OCI-LY3 (cell line): ENCODE data around the gene PATE2.

ENCODE experiments used
- EZH2phosphoT487 ChIP-seq: fragments of 200-600 bp; shearing (Covaris generic); IDR thresholded peaks from 2 replicates; pipeline ENCODE4 v1.6.1; 2018; ENCODE audit warnings: antibody characterized with exemption, mixed run types, low read depth
- TF ChIP-seq, protein P1 (sequence below): fragments of 200-600, 300-600 bp; sonication (generic); IDR thresholded peaks from 2 replicates; pipeline ENCODE4 v1.5.1; 2014; ENCODE audit warnings: antibody characterized with exemption, low read length, low read depth

DNA sequence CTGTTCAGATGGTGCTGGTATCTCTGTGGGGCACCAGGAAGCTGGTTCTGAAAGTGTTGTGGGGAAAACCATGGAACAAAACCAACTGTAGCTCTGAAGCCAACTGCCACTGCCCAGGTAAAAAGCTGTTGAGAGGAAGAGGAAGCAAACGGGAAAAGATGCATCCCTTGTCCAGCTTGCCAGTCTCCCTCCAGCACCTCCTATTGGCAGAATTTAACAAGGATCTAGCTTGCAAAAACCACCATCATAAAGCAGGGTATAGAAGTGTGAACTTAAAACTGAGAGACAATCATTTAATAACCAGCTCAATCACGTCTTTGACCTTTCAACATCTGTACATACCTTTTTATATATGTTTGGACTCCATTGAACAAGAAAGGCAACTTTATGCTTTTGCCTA is 28.0 kb downstream of the PATE2 start:
- TF ChIP-seq, protein P1, sequence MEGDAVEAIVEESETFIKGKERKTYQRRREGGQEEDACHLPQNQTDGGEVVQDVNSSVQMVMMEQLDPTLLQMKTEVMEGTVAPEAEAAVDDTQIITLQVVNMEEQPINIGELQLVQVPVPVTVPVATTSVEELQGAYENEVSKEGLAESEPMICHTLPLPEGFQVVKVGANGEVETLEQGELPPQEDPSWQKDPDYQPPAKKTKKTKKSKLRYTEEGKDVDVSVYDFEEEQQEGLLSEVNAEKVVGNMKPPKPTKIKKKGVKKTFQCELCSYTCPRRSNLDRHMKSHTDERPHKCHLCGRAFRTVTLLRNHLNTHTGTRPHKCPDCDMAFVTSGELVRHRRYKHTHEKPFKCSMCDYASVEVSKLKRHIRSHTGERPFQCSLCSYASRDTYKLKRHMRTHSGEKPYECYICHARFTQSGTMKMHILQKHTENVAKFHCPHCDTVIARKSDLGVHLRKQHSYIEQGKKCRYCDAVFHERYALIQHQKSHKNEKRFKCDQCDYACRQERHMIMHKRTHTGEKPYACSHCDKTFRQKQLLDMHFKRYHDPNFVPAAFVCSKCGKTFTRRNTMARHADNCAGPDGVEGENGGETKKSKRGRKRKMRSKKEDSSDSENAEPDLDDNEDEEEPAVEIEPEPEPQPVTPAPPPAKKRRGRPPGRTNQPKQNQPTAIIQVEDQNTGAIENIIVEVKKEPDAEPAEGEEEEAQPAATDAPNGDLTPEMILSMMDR, result no peak
- TF ChIP-seq EZH2phosphoT487, result no peak
